ENCODE results near the gene MCU. TPM values are rescaled to one million over a fixed set of nuclear protein-coding genes. Genes with fewer than 3 reads are reported as not detected.
"Not testable (repeated sequence)": the region's sequence is repeated elsewhere in the genome, so short reads cannot be mapped to it uniquely, and the experiment has no call there.

The MCU gene
- total RNA-seq, 4 donors from 2014 or later: 30.0 to 42.8 (median 34.1) TPM

DNA sequence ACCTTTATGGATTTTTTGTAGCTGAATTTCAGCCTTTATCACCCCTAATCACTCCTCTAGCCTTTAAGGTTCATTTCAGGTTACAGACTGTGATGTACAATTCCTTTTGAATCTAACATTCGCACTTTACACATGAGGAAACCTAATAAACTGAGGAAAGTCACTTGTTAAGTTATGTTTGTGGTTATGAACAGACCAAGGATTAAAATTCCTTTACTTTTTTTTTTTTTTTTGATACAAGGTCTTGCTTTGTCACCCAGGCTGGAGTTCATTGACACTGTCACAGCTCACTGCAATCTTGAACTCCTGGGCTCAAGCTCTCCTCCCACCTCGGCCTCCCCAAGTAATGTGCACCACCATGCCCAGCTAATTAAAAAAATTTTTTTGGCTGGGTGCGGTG, 3.6 kb downstream of the MCU start:
- 88 to 99% methylated on average over 3 of the region's 3 CpGs for WGBS, 2 donors
- intact Hi-C loops (cut with DNase I; ENCODE audit: low total_unique reads): loop anchor here (10.0 kb wide), 1 partner anchor 139 kb away; no protein-coding TSS in a partner anchor
- TF ChIP-seq, protein P1, sequence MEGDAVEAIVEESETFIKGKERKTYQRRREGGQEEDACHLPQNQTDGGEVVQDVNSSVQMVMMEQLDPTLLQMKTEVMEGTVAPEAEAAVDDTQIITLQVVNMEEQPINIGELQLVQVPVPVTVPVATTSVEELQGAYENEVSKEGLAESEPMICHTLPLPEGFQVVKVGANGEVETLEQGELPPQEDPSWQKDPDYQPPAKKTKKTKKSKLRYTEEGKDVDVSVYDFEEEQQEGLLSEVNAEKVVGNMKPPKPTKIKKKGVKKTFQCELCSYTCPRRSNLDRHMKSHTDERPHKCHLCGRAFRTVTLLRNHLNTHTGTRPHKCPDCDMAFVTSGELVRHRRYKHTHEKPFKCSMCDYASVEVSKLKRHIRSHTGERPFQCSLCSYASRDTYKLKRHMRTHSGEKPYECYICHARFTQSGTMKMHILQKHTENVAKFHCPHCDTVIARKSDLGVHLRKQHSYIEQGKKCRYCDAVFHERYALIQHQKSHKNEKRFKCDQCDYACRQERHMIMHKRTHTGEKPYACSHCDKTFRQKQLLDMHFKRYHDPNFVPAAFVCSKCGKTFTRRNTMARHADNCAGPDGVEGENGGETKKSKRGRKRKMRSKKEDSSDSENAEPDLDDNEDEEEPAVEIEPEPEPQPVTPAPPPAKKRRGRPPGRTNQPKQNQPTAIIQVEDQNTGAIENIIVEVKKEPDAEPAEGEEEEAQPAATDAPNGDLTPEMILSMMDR (IDR thresholded peaks at IDR 0.05): no peak
- no peak for TF ChIP-seq POLR2A (IDR thresholded peaks at IDR 0.05)
- no peak for DNase-seq (ENCODE audit: low spot score in 2 of 2)
- no peak overlapping the region for H3K4me3 ChIP-seq (ENCODE audit: low read depth, poor library complexity, severe bottlenecking)

DNA sequence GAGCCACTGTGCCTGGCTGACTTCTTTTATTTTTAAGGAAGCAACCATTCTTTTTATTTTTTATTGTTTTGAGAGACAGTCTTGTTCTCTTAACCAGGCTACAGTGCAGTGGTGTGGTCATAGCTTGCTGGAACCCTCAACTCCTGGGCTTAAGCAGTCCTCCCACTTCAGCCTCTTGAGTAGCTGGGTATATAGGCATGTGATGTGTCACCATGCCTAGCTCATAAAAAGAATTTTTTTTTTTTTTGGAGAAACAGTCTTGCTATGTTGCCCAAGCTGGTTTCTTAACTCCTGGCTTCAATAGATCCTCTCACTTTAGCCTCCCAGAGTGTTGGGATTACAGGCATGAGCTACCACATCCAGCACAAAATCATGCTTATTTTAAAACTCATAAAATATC, 5.8 kb downstream of the MCU start:
- TF ChIP-seq POLR2A (IDR thresholded peaks at IDR 0.05): no peak
- TF ChIP-seq, protein P1 (IDR thresholded peaks at IDR 0.05): no peak
- intact Hi-C loops (cut with DNase I; ENCODE audit: low total_unique reads): loop anchor here (10.0 kb wide), 1 partner anchor 137 kb away; no protein-coding TSS in a partner anchor

DNA sequence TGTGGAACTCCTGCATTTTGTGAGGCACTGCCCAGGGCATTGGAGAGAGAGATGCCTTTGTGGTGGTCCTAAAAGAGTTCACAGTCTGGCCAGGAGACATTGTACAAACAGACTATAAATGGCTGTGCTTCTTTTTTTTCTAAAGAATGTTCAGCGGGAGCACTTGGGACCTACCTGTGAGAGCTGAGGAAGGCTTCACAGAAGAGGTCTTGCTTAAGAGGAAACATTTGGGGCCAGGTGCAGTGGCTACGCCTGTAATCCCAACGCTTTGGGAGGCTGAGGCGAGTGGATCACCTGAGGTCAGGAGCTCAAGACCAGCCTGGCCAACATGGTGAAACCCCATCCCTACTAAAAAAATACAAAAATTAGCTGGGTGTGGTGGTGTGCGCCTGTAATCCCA, 10.5 kb downstream of the MCU start:
- intact Hi-C loops (cut with DNase I; ENCODE audit: low total_unique reads); DNase-seq (ENCODE audit: low spot score in 2 of 2); H3K4me3 ChIP-seq (ENCODE audit: low read depth, poor library complexity, severe bottlenecking): not testable (repeated sequence)
- WGBS, 2 donors: 93 to 95% methylated on average over 5 of the region's 5 CpGs

More for the DNA sequence above, 5.8 kb downstream of the MCU start:
- no peak for DNase-seq (ENCODE audit: low spot score in 2 of 2)
- H3K4me3 ChIP-seq (ENCODE audit: low read depth, poor library complexity, severe bottlenecking): no peak overlapping the region

- H3K4me3 ChIP-seq (ENCODE audit: low read depth, poor library complexity, severe bottlenecking): no peak overlapping the region
- TF ChIP-seq POLR2A (IDR thresholded peaks at IDR 0.05): no peak
- TF ChIP-seq, protein P1 (IDR thresholded peaks at IDR 0.05): no peak
- intact Hi-C loops (cut with DNase I; ENCODE audit: low total_unique reads): no loop called here
- no peak for DNase-seq (ENCODE audit: low spot score in 2 of 2)
- WGBS, 2 donors: 76 to 90% methylated on average over 3 of the region's 3 CpGs
Measured at GRCh38 chr10:72702868-72703581, 11.1 kb downstream of the MCU start.

GRCh38 chr10:72704117-72704516, 12.2 kb downstream of the MCU start:
- 92 to 93% methylated on average over 4 of the region's 4 CpGs for WGBS, 2 donors
- DNase-seq (ENCODE audit: low spot score in 2 of 2): no peak
- TF ChIP-seq, protein P1 (IDR thresholded peaks at IDR 0.05): no peak
- TF ChIP-seq POLR2A (IDR thresholded peaks at IDR 0.05): no peak
- intact Hi-C loops (cut with DNase I; ENCODE audit: low total_unique reads): no loop called here
- no peak overlapping the region for H3K4me3 ChIP-seq (ENCODE audit: low read depth, poor library complexity, severe bottlenecking)

- 18 to 20% methylated on average over 1 of the region's 1 CpG for WGBS, 2 donors
- H3K4me3 ChIP-seq (ENCODE audit: low read depth, poor library complexity, severe bottlenecking): no peak overlapping the region
- no peak for TF ChIP-seq POLR2A (IDR thresholded peaks at IDR 0.05)
- TF ChIP-seq, protein P1 (IDR thresholded peaks at IDR 0.05): no peak
- intact Hi-C loops (cut with DNase I; ENCODE audit: low total_unique reads): no loop called here
- DNase-seq (ENCODE audit: low spot score in 2 of 2): no peak
Measured at GRCh38 chr10:72709041-72709440, 17.1 kb downstream of the MCU start.
